Pancreas (tissue), 10 donors: ENCODE measurements around the gene NTSR1. TPM values are rescaled to one million over a fixed set of nuclear protein-coding genes. Genes with fewer than 3 reads are reported as not detected.

ENCODE experiments used
- ATAC-seq, 4 donors: fragments of 200-7000 bp; cut with Tn5 transposase; one replicate each; pipeline versions ENCODE4 v1.8.0 to v1.9.1; 2020; ENCODE audit warnings: mild to moderate bottlenecking in 4 of 4, moderate library complexity in 4 of 4
- DNase-seq, 6 donors: peaks; one replicate each; pipeline ENCODE4 v3.0.0-alpha.2; 2020
- FAIRE-seq: peaks from 2 replicates; lab custom pipeline; 2012; peaks lifted over from hg19 to GRCh38; lab: Jason Lieb, UNC
- H3K27ac ChIP-seq, 4 donors: fragments of 200-600 bp; sonication (generic); 1 replicate in 3 of 4; 2 replicates in 1 of 4; pipeline versions ENCODE4 v1.5.0 to v1.8.0; 2020
- H3K27me3 ChIP-seq, 4 donors: fragments of 200-600 bp; one replicate each; pipeline ENCODE4 v1.8.0; 2021
- H3K36me3 ChIP-seq, 3 donors: fragments of 200-600 bp; sonication (generic) in 1 of 3; one replicate each; pipeline versions ENCODE4 v1.5.0 to v1.8.0; 2020 to 2021
- H3K4me1 ChIP-seq, 3 donors: fragments of 200-600 bp; one replicate each; pipeline ENCODE4 v1.8.0; 2021
- H3K4me3 ChIP-seq, 4 donors: fragments of 200-600 bp; sonication (generic) in 2 of 4; one replicate each; pipeline versions ENCODE4 v1.5.0 to v1.8.0; 2020 to 2021
- H3K9me3 ChIP-seq, 4 donors: fragments of 200-600 bp; one replicate each; pipeline ENCODE4 v1.8.0; 2021
- CTCF ChIP-seq, 4 donors: fragments of 200-600 bp; sonication (generic) in 3 of 4; IDR thresholded peaks; one replicate each; pipeline versions ENCODE4 v1.5.0 to v1.8.0; 2021; ENCODE audit warnings: antibody characterized with exemption in 4 of 4
- WGBS, 2 donors: extraction: QIAGEN DNeasy Blood & Tissue Kit; methylation state at CpG; one replicate each; pipeline ENCODE4 v1.1.7; 2013; 5-methylcytosine and 5-hydroxymethylcytosine counted together
- intact Hi-C, 3 donors: fragments of 100-400 bp; cut with DNase I; formaldehyde crosslinking; loops; one replicate each; pipeline versions ENCODE4 v1.11.1 to v1.14.2; 2022
- polyA plus RNA-seq, 2 donors: library from polyadenylated mRNA; stranded (reverse); fragments of 200-250 nt; gene quantifications; one replicate each; pipeline ENCODE4 v1.2.3, GENCODE V29; 2013
- total RNA-seq, 6 donors: library from RNA; stranded (reverse); fragmentation: NEBNext Ultra II Directional in 4 of 6; extraction: Animal tissue kit (Norgen Biotek cat#: 25700) in 4 of 6; gene quantifications; one replicate each; pipeline versions ENCODE4 v1.2.1 to v1.2.4, GENCODE V29; 2021 to 2023
- donor health status: healthy with polysubstance abuse.
- donor health status: DM: no; HTN: no; CAD: no; lungs with moderate emphysema.
- donor health status: DM: no; HTN: no; CAD: no.
- donor health status: control.
- donor health status: control.
- donor health status: Bipolar disorder and iron deficiency.
- donor health status: DM: yes; HTN: yes; CAD: no.
- donor health status: DM: no; HTN: no; CAD: no.
- donor health status: DM: no; HTN: no; CAD: no.
- donor health status: DM: yes; HTN: yes; CAD: no.

NTSR1 gene
- total and polyA plus RNA-seq, 8 donors = 0.02 to 0.15 (median 0.09) TPM; not detected in 2

- WGBS, 2 donors = 63 to 68% methylated on average over 16 to 17 of the region's 17 CpGs
- FAIRE-seq (no peak), ATAC-seq (no peak), DNase-seq (peak in 2 of 6 donors; percentile 14 to 46)
- H3K4me3 ChIP-seq = no peak overlapping the region
- H3K27ac ChIP-seq = no peak overlapping the region
- no peaks in the 10 kb centered on the region for H3K4me1 ChIP-seq
- H3K27me3 ChIP-seq = no peaks in the 10 kb centered on the region
- TF ChIP-seq CTCF (IDR thresholded peaks at IDR 0.05) = no peak
- intact Hi-C loops = loop anchor here in 1 of 3 donors (10.0 kb wide), 1 partner anchor 95 kb away; no protein-coding TSS in a partner anchor
- no peaks in the 10 kb centered on the region for H3K36me3 ChIP-seq
- no peaks in the 10 kb centered on the region for H3K9me3 ChIP-seq
Measured at GRCh38 chr20:62689861-62690260, 18.8 kb upstream of the NTSR1 start.

- intact Hi-C loops = no loop called here
- 51 to 56% methylated on average over 17 of the region's 17 CpGs for WGBS, 2 donors
Measured at GRCh38 chr20:62690261-62690820, 18.3 kb upstream of the NTSR1 start.

GRCh38 chr20:62691487-62691886 lies 17.1 kb upstream of the NTSR1 start:
- H3K27me3 ChIP-seq = no peaks in the 10 kb centered on the region
- FAIRE-seq (no peak), DNase-seq (no peak), ATAC-seq (no peak)
- no peak overlapping the region for H3K4me3 ChIP-seq
- TF ChIP-seq CTCF (IDR thresholded peaks at IDR 0.05) = no peak
- WGBS, 2 donors = 66 to 76% methylated on average over 15 of the region's 15 CpGs
- no peaks in the 10 kb centered on the region for H3K9me3 ChIP-seq
- intact Hi-C loops = no loop called here
- H3K27ac ChIP-seq = no peak overlapping the region
- no peaks in the 10 kb centered on the region for H3K36me3 ChIP-seq
- no peaks in the 10 kb centered on the region for H3K4me1 ChIP-seq

More at GRCh38 chr20:62690261-62690820, 18.3 kb upstream of the NTSR1 start:
- Histone ChIP-seq H3K27me3 (no peaks in the 10 kb centered on the region), H3K36me3 (no peaks in the 10 kb centered on the region), H3K9me3 (no peaks in the 10 kb centered on the region), H3K4me3 (no peak overlapping the region), H3K4me1 (no peaks in the 10 kb centered on the region), H3K27ac (no peak overlapping the region)
- ATAC-seq = no peak
- TF ChIP-seq CTCF (IDR thresholded peaks at IDR 0.05) = no peak
- no peak for FAIRE-seq
- peak in 1 of 6 donors; percentile 7 for DNase-seq

GRCh38 chr20:62692176-62692575 lies 16.5 kb upstream of the NTSR1 start:
- WGBS, 2 donors = 62 to 69% methylated on average over 8 of the region's 8 CpGs

More at GRCh38 chr20:62692176-62692575, 16.5 kb upstream of the NTSR1 start:
- DNase-seq (peak in 1 of 6 donors; percentile 7), ATAC-seq (no peak), FAIRE-seq (no peak)
- Histone ChIP-seq H3K36me3 (no peaks in the 10 kb centered on the region), H3K27me3 (no peaks in the 10 kb centered on the region), H3K4me1 (no peaks in the 10 kb centered on the region), H3K9me3 (no peaks in the 10 kb centered on the region), H3K4me3 (no peak overlapping the region), H3K27ac (no peak overlapping the region)
- TF ChIP-seq CTCF (IDR thresholded peaks at IDR 0.05) = no peak
- intact Hi-C loops = no loop called here
